HEK293 (cell line): Measurements from ENCODE around the gene NCOA6.

Source experiments
- KLF1 ChIP-seq: fragments of 450-650 bp; formaldehyde crosslinking; IDR thresholded peaks from 2 replicates; pipeline ENCODE4 v1.5.1; 2016; ENCODE audit warnings: missing biosample characterization, missing genetic modification characterization
- MZF1 ChIP-seq: fragments of 450-650 bp; formaldehyde crosslinking; IDR thresholded peaks from 2 replicates; pipeline ENCODE4 v1.5.1; 2017; ENCODE audit warnings: missing biosample characterization, missing genetic modification characterization, borderline replicate concordance
- REPIN1 ChIP-seq: fragments of 450-650 bp; formaldehyde crosslinking; IDR thresholded peaks from 2 replicates; pipeline ENCODE4 v1.5.1; 2017; ENCODE audit warnings: missing biosample characterization, missing genetic modification characterization, low read depth
- SP3 ChIP-seq: fragments of 450-650 bp; formaldehyde crosslinking; IDR thresholded peaks from 2 replicates; pipeline ENCODE4 v1.5.1; 2016; ENCODE audit warnings: missing biosample characterization, missing genetic modification characterization
- ZFP3 ChIP-seq: fragments of 450-650 bp; formaldehyde crosslinking; IDR thresholded peaks from 2 replicates; pipeline ENCODE4 v1.5.1; 2016; ENCODE audit warnings: low read depth, missing biosample characterization, missing genetic modification characterization
- ZNF138 ChIP-seq: fragments of 450-650 bp; formaldehyde crosslinking; IDR thresholded peaks from 2 replicates; pipeline ENCODE4 v1.5.1; 2016; ENCODE audit warnings: missing biosample characterization, missing genetic modification characterization, borderline replicate concordance
- ZNF16 ChIP-seq: fragments of 450-650 bp; formaldehyde crosslinking; IDR thresholded peaks from 2 replicates; pipeline ENCODE4 v1.5.1; 2016; ENCODE audit warnings: low read depth, missing biosample characterization, missing genetic modification characterization
- ZNF175 ChIP-seq: fragments of 450-650 bp; formaldehyde crosslinking; IDR thresholded peaks from 2 replicates; pipeline ENCODE4 v1.5.1; 2016; ENCODE audit warnings: missing biosample characterization, missing genetic modification characterization
- ZNF223 ChIP-seq: fragments of 450-650 bp; formaldehyde crosslinking; IDR thresholded peaks from 2 replicates; pipeline ENCODE4 v1.5.1; 2016; ENCODE audit warnings: missing biosample characterization, missing genetic modification characterization
- ZNF23 ChIP-seq: fragments of 450-650 bp; formaldehyde crosslinking; IDR thresholded peaks from 2 replicates; pipeline ENCODE4 v1.5.1; 2016; ENCODE audit warnings: missing biosample characterization, missing genetic modification characterization, borderline replicate concordance
- ZNF24 ChIP-seq: fragments of 450-650 bp; formaldehyde crosslinking; IDR thresholded peaks from 2 replicates; pipeline ENCODE4 v1.5.1; 2016; ENCODE audit warnings: missing biosample characterization, missing genetic modification characterization
- ZNF37A ChIP-seq: fragments of 450-650 bp; IDR thresholded peaks from 2 replicates; pipeline ENCODE4 v1.5.1; 2018; ENCODE audit warnings: missing biosample characterization, missing genetic modification characterization
- ZNF398 ChIP-seq: fragments of 450-650 bp; formaldehyde crosslinking; IDR thresholded peaks from 2 replicates; pipeline ENCODE4 v1.5.1; 2017; ENCODE audit warnings: missing biosample characterization, missing genetic modification characterization
- ZNF404 ChIP-seq: fragments of 450-650 bp; formaldehyde crosslinking; IDR thresholded peaks from 2 replicates; pipeline ENCODE4 v1.5.1; 2017; ENCODE audit warnings: missing biosample characterization, missing genetic modification characterization
- ZNF48 ChIP-seq: fragments of 450-650 bp; formaldehyde crosslinking; IDR thresholded peaks from 2 replicates; pipeline ENCODE4 v1.5.1; 2016; ENCODE audit warnings: missing biosample characterization, missing genetic modification characterization
- ZNF510 ChIP-seq: fragments of 450-650 bp; formaldehyde crosslinking; IDR thresholded peaks from 2 replicates; pipeline ENCODE4 v1.5.1; 2018; ENCODE audit warnings: mild to moderate bottlenecking, missing genetic modification characterization, missing biosample characterization; ENCODE audit not compliant: insufficient replicate concordance
- ZNF529 ChIP-seq: fragments of 450-650 bp; formaldehyde crosslinking; IDR thresholded peaks from 2 replicates; pipeline ENCODE4 v1.5.1; 2017; ENCODE audit warnings: missing genetic modification characterization, missing biosample characterization; ENCODE audit not compliant: insufficient replicate concordance
- ZNF549 ChIP-seq: fragments of 450-650 bp; IDR thresholded peaks from 2 replicates; pipeline ENCODE4 v1.5.1; 2018; ENCODE audit warnings: missing biosample characterization, missing genetic modification characterization, mild to moderate bottlenecking, inconsistent platforms, moderate library complexity
- ZNF561 ChIP-seq: fragments of 450-650 bp; IDR thresholded peaks from 2 replicates; pipeline ENCODE4 v1.5.1; 2018; ENCODE audit warnings: missing biosample characterization, missing genetic modification characterization, borderline replicate concordance
- ZNF585B ChIP-seq: fragments of 450-650 bp; formaldehyde crosslinking; IDR thresholded peaks from 2 replicates; pipeline ENCODE4 v1.5.1; 2016; ENCODE audit warnings: missing biosample characterization, missing genetic modification characterization
- ZNF610 ChIP-seq: fragments of 450-650 bp; formaldehyde crosslinking; IDR thresholded peaks from 2 replicates; pipeline ENCODE4 v1.5.1; 2016; ENCODE audit warnings: missing biosample characterization, missing genetic modification characterization, borderline replicate concordance
- ZNF660 ChIP-seq: fragments of 450-650 bp; IDR thresholded peaks from 2 replicates; pipeline ENCODE4 v1.5.1; 2018; ENCODE audit warnings: missing biosample characterization, mild to moderate bottlenecking, missing genetic modification characterization
- ZNF76 ChIP-seq: fragments of 450-650 bp; formaldehyde crosslinking; IDR thresholded peaks from 2 replicates; pipeline ENCODE4; 2016; ENCODE audit warnings: low read depth, missing biosample characterization, missing genetic modification characterization, borderline replicate concordance
- ZSCAN16 ChIP-seq: fragments of 450-650 bp; formaldehyde crosslinking; IDR thresholded peaks from 2 replicates; pipeline ENCODE4 v1.5.1; 2016; ENCODE audit warnings: missing biosample characterization, missing genetic modification characterization
- ZSCAN5A ChIP-seq: fragments of 450-650 bp; formaldehyde crosslinking; IDR thresholded peaks from 2 replicates; pipeline ENCODE4 v1.5.1; 2016; ENCODE audit warnings: missing biosample characterization, missing genetic modification characterization
- ZXDB ChIP-seq: fragments of 450-650 bp; formaldehyde crosslinking; IDR thresholded peaks from 2 replicates; pipeline ENCODE4 v1.5.1; 2016; ENCODE audit warnings: missing biosample characterization, missing genetic modification characterization
- TF ChIP-seq, protein P1 (sequence below): fragments of 450-650 bp; formaldehyde crosslinking; IDR thresholded peaks from 2 replicates; pipeline ENCODE4 v1.5.1; 2016; ENCODE audit warnings: missing biosample characterization, missing genetic modification characterization, borderline replicate concordance
- TF ChIP-seq, protein P2 (sequence below): fragments of 450-650 bp; formaldehyde crosslinking; IDR thresholded peaks from 2 replicates; pipeline ENCODE4 v1.5.1; 2017; ENCODE audit warnings: missing biosample characterization, missing genetic modification characterization
- TF ChIP-seq, protein P3 (sequence below): fragments of 450-650 bp; formaldehyde crosslinking; IDR thresholded peaks from 2 replicates; pipeline ENCODE4 v1.5.1; 2016; ENCODE audit warnings: missing biosample characterization, missing genetic modification characterization, low read depth

NCOA6 gene

GRCh38 chr20:34825530-34826362 is at the start of gene NCOA6 (continued):
- TF ChIP-seq, protein P1, sequence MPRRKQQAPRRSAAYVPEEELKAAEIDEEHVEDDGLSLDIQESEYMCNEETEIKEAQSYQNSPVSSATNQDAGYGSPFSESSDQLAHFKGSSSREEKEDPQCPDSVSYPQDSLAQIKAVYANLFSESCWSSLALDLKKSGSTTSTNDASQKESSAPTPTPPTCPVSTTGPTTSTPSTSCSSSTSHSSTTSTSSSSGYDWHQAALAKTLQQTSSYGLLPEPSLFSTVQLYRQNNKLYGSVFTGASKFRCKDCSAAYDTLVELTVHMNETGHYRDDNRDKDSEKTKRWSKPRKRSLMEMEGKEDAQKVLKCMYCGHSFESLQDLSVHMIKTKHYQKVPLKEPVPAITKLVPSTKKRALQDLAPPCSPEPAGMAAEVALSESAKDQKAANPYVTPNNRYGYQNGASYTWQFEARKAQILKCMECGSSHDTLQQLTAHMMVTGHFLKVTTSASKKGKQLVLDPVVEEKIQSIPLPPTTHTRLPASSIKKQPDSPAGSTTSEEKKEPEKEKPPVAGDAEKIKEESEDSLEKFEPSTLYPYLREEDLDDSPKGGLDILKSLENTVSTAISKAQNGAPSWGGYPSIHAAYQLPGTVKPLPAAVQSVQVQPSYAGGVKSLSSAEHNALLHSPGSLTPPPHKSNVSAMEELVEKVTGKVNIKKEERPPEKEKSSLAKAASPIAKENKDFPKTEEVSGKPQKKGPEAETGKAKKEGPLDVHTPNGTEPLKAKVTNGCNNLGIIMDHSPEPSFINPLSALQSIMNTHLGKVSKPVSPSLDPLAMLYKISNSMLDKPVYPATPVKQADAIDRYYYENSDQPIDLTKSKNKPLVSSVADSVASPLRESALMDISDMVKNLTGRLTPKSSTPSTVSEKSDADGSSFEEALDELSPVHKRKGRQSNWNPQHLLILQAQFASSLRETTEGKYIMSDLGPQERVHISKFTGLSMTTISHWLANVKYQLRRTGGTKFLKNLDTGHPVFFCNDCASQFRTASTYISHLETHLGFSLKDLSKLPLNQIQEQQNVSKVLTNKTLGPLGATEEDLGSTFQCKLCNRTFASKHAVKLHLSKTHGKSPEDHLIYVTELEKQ = no peak
- TF ChIP-seq MZF1 (0 out of 2 replicates have a peak, but pooled peaks have one; percentile 43), ZNF175 (no peak), ZNF37A (tag by site-specific recombination) (no peak), ZNF510 (tag by site-specific recombination) (no peak), ZNF138 (tag by site-specific recombination) (0 out of 2 replicates have a peak, but pooled peaks have one; percentile 24), ZNF16 (no peak), ZNF561 (tag by site-specific recombination) (0 out of 2 replicates have a peak, but pooled peaks have one; percentile 30), ZNF529 (tag by site-specific recombination) (no peak), ZFP3 (tag by site-specific recombination) (no peak), ZXDB (tag by site-specific recombination) (peak; percentile 53; the same call in 1 of the 2 replicates), REPIN1 (tag by site-specific recombination) (no peak), ZNF398 (peak; percentile 17; the same call in 1 of the 2 replicates), ZNF549 (tag by site-specific recombination) (no peak), SP3 (tag by site-specific recombination) (peak; percentile 73), ZSCAN5A (tag by site-specific recombination) (0 out of 2 replicates have a peak, but pooled peaks have one; percentile 10), ZNF404 (tag by site-specific recombination) (no peak), ZNF223 (tag by site-specific recombination) (no peak), ZNF76 (tag by site-specific recombination) (peak; percentile 42; the same call in 1 of the 2 replicates), ZNF610 (tag by site-specific recombination) (0 out of 2 replicates have a peak, but pooled peaks have one; percentile 46), ZNF48 (tag by site-specific recombination) (no peak), ZNF585B (tag by site-specific recombination) (no peak), ZNF660 (tag by site-specific recombination) (no peak), ZSCAN16 (tag by site-specific recombination) (no peak), ZNF23 (tag by site-specific recombination) (no peak), ZNF24 (peak; percentile 68; the same call in 1 of the 2 replicates), KLF1 (tag by site-specific recombination) (0 out of 2 replicates have a peak, but pooled peaks have one; percentile 14)
- TF ChIP-seq, protein P2, sequence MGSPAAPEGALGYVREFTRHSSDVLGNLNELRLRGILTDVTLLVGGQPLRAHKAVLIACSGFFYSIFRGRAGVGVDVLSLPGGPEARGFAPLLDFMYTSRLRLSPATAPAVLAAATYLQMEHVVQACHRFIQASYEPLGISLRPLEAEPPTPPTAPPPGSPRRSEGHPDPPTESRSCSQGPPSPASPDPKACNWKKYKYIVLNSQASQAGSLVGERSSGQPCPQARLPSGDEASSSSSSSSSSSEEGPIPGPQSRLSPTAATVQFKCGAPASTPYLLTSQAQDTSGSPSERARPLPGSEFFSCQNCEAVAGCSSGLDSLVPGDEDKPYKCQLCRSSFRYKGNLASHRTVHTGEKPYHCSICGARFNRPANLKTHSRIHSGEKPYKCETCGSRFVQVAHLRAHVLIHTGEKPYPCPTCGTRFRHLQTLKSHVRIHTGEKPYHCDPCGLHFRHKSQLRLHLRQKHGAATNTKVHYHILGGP = no peak
- TF ChIP-seq, protein P3, sequence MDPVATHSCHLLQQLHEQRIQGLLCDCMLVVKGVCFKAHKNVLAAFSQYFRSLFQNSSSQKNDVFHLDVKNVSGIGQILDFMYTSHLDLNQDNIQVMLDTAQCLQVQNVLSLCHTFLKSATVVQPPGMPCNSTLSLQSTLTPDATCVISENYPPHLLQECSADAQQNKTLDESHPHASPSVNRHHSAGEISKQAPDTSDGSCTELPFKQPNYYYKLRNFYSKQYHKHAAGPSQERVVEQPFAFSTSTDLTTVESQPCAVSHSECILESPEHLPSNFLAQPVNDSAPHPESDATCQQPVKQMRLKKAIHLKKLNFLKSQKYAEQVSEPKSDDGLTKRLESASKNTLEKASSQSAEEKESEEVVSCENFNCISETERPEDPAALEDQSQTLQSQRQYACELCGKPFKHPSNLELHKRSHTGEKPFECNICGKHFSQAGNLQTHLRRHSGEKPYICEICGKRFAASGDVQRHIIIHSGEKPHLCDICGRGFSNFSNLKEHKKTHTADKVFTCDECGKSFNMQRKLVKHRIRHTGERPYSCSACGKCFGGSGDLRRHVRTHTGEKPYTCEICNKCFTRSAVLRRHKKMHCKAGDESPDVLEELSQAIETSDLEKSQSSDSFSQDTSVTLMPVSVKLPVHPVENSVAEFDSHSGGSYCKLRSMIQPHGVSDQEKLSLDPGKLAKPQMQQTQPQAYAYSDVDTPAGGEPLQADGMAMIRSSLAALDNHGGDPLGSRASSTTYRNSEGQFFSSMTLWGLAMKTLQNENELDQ (tag by site-specific recombination) = no peak
